HG03520 (cell line): ENCODE data around the gene DPYSL4.

Experiments used
- ATAC-seq: cut with Tn5 transposase; IDR thresholded peaks from one replicate; pipeline ENCODE4 v1.9.1; 2021; ENCODE audit warnings: mild to moderate bottlenecking, moderate library complexity; ENCODE audit not compliant: unreplicated experiment

Gene DPYSL4

DNA sequence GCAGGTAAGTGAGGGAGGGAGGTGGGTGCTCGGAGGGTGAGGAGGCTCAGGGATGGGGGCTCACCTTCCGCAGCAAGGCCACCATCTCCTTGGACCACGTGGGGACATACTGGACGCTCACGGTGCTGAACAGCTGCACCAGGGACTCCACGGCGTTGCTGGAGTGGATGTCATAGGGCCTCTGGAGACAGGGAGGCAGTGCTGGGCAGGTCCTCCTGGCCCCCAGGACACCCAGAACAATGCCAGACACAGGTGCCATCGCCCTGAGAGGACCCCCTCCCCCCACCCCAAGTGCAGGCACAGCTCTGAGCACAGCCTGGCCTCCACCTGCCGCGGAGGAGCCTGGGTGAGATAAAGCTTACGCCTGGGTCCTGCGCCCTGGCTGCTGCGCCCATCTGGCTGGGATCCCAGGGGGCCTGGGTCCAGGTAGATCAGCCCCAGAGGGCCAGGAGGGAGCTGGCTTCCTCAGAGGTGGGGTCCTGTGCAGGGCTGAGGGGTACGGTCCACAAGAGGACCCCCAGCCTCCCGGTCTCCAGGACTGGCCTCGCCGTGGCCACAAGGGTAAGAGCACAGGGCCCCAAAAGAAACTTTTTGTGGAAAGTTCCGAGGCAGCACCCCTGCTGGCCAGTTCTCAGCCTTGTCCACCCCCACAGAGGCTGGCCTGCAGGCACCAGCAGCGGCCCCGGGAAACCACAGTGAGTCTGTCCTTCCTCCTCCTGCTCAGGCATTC, 37.8 kb downstream of the DPYSL4 start:
- ATAC-seq: no peak

DNA sequence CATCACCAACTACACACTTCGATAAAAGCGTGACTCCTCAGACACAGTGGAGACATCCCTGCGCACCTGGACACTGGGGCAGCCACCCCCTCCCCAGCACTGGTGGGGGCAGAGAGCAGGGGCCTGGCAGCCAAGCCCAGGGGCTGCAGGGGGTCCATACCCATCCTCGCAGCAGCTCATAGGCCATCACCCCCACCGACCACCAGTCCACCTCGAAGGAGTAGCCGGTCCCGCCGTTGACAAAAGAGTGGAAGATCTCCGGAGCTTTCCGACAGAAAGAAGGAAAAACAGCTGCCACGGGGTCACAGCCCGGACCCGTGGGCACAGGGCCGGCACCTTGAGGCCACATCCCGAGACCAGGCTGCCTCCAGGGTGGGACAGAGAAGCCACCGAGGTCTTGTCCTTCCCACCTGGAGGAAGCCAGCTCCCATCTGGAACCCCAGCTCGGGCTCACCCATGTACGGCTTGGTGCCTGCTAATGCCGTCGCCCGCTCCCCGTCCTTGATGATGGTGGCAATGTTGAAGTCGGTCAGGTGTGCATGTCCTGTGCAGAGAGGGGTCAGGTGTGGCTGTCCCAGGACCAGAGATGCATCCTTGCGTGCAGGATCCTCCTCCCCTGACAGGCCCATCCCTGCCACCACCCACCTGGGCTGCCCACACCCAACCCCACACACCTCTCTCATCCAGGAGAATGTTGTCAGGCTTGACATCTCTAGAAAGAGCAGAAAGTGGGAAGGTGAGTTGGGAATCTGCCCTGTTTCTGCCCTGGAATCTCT, 38.5 kb downstream of the DPYSL4 start:
- no peak for ATAC-seq

DNA sequence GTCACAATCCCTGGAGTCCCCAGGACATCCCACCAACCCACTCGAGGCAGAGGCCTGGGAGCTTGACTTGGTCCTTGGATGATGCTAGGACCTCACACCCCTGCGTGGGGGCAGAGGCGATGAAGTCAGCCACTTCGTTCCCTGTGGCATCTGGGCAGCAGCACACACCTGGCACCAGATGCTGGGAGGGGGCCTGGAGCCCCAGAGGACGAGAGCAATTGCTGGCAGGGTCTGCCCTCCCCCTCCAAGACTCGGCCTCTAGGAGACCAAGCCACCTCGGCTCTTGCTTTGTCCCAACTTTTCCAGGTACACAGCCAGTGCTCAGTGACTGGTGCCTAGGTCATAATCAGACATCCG, 39.1 kb downstream of the DPYSL4 start:
- no peak for ATAC-seq

- no peak for ATAC-seq
Observed at GRCh38 chr10:132226586-132227405, 40.0 kb downstream of the DPYSL4 start.

DNA sequence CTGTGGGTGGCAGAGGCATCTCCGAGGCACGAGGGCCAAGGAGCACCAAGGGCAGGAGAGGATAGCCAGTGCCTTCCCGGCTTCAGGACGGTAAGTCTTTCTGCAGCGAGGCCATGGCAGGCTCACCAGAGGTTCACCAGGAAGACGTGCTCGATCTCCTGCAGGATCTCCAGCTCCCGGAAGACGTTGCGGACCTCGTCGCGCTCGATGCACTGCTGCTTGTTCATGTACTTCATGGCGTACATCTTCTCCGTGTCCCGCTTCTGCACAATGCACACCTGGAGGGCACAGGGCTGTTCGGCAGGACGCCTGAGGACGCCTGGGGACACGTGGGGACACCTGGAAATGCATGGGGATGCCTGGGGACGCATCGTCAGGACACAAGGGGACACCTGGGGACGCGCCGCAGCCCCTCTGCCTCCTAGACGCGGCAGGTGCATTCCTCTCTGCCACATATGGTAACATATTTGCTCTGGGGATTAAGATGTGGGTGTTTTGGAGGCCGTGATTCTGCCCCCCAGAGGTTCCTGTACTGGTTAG, 41.2 kb downstream of the DPYSL4 start:
- no peak for ATAC-seq

- ATAC-seq: no peak
Observed at GRCh38 chr10:132228616-132229015, 41.9 kb downstream of the DPYSL4 start.

- ATAC-seq: no peak
Observed at GRCh38 chr10:132229096-132229495, 42.3 kb downstream of the DPYSL4 start.

DNA sequence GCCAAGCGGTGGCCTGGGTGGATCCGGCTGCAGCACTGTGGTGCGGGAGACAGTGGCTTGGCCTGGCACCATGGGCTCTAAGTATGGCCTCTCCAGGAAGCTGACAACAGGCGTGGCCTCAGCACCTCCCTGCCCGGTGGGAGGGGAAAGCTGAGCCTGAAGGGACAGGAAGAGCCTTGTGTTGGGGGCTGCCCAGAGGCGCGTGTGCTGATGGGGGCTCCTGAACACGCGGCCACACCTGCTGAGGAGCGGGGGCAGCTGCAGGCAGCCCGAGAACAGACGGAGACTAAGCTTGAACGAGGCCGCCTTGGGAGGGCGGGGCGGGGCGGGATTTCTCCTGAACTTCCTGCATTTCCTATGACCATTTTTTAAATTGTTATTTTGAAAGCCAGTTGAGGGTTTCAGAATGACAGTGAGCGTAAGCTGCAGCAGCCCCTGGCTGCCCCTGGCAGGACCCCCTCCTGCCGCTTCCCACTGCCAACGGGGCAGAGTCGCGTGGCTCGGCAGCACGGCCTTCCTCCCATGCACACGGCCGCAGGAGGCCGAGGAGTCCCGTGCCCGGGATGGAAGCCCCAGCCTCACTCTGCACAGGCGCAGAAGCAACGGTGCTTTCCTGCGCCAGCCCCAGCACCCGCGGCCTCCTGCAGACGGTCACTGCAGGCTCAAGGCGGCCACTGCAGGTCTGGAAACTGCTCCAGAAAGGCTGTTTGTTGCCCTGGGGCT, 43.2 kb downstream of the DPYSL4 start:
- no peak for ATAC-seq

GRCh38 chr10:132230557-132231210, 43.9 kb downstream of the DPYSL4 start:
- no peak for ATAC-seq

DNA sequence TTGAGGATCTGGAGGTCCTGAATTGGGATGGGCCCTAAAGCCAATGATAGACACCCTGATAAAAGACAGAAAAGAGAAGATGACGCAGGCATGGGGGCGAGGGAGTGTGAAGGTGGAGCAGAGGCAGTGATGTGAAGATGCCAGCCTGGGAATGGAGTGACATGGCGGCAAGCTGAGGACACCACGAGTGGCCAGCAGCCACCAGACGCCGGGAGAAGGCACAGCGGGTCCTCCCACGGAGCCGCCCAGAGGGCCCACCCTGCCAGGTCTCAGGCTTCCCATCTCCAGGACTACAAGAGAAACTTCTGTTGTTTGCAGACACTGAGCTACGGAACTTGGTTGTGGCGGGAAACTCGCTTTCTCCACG, 44.9 kb downstream of the DPYSL4 start:
- no peak for ATAC-seq

GRCh38 chr10:132232023-132232951, 45.5 kb downstream of the DPYSL4 start:
- ATAC-seq: no peak

DNA sequence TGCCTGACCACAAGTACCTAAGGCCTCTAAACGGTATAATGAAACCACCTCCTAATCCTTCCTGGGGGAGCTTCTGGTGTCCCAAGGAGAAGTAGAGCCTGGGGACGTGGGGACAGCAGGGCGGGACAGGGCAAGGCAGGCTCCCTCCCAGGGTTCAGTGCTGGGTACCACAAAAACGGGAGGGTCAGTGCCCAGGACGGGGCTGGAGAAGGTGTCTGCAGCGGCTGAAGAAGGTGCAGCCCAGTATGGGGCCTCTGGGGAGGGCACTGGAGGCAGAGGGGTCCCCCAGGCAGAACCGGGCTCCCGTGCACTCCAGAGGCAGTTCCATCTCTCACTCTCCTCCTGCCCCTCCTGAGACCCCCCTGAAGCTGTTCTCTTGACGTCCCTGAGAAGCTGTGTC, 46.2 kb downstream of the DPYSL4 start:
- no peak for ATAC-seq

- no peak for ATAC-seq
Observed at GRCh38 chr10:132233501-132234085, 46.8 kb downstream of the DPYSL4 start.

DNA sequence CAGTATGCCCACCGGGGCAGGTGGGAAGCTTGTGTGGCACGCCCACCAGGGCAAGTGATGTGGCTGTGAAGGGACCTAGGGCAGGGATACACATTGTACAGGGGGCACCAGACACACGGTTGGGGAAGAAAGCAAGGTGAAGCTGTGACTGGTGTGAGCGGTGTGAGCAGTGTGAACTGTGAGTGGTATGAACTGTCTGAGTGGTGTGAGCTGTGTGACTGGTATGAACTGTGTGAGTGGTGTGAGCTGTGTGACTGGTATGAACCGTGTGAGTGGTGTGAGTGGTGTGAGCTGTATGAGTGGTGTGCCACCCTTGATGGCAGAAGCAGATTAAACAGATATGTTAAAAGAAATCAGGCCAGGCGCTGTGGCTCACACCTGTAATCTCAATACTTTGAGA, 48.1 kb downstream of the DPYSL4 start:
- ATAC-seq: no peak

DNA sequence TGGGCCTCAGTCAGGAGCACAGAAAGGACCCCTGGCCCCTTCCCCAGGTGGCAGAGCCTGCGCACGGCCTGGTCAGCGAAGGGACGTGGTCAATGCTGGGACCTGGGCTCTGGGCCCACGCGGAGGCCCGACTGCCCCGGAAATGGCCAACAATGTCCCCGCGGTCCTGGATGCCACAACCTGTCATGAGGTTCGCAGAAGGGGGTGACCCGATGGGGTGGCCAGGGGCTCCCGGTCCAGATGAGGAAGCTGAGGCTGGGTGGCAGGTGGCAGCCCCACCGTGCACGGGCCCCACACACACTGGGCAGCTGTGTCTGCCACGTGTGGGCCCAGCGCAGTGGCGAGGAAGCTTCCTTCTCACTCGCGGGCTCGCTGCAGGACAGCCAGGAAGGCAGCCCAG, 49.4 kb downstream of the DPYSL4 start:
- no peak for ATAC-seq

DNA sequence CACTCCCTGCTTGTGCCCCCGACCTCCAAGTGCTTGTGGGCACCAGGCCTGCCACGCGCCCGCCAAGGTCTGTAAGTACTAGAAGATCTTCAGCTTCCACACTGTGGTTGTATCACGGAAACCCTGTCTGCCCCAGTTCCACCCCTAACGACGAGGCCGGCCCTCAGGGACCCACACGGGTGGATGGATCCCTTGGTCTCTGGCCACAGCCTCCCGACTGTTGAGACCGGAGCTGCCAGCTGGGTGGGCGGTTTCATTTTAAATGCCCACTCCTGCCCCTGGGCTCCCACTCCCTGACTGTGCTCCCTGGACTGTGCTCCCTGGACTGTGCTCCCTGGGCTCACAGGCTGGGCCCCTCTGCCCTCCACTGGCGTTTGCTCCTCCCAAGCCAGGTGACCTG, 50.1 kb downstream of the DPYSL4 start:
- no peak for ATAC-seq

GRCh38 chr10:132237396-132237795, 50.6 kb downstream of the DPYSL4 start:
- ATAC-seq: no peak

DNA sequence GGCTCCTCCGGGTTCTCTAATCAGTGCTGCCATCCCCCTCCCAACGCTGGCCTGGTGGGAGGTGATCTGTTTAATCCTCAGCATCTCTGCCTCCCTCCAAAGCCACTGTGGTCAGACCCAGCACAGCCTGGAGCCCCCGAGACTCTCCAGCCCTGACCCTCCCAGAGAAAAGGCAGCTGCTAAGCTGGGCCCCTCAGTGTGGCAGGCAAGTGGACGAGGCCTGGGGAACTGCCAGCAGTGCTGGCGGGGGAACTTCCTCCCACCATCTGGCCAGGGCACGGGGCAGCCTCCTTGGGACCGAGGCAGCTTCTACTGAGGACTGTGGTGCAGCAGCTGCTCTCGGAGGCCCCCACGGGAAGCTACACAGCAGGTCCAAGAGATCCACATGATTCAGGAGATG, 51.1 kb downstream of the DPYSL4 start:
- no peak for ATAC-seq
